Immature natural killer cell (primary cell): ENCODE data around the gene SNAP23. TPM values are rescaled to one million over a fixed set of nuclear protein-coding genes. Genes with fewer than 3 reads are reported as not detected.

Source experiments
- DNase-seq, 3 donors: peaks; one replicate each; pipeline ENCODE4 v3.0.0; 2022; ENCODE audit warnings: mixed read lengths in 1 of 3
- H3K27ac Mint-ChIP-seq, 6 donors: one replicate each; pipeline ENCODE4 v1.8.0; 2020; ENCODE audit warnings: mixed read lengths in 6 of 6, mild to moderate bottlenecking in 5 of 6, inconsistent platforms in 4 of 6, moderate library complexity in 3 of 6
- H3K27me3 Mint-ChIP-seq, 3 donors: one replicate each; pipeline ENCODE4 v1.8.0; 2020 to 2021; ENCODE audit warnings: low read depth in 3 of 3, mild to moderate bottlenecking in 3 of 3, mixed read lengths in 3 of 3, moderate library complexity in 3 of 3, inconsistent platforms in 1 of 3
- H3K36me3 Mint-ChIP-seq, 3 donors: one replicate each; pipeline ENCODE4 v1.8.0; 2020; ENCODE audit warnings: mixed read lengths in 3 of 3, inconsistent platforms in 2 of 3, mild to moderate bottlenecking in 2 of 3
- H3K4me1 Mint-ChIP-seq, 2 donors: one replicate each; pipeline ENCODE4 v1.8.0; 2020; ENCODE audit warnings: inconsistent platforms in 2 of 2, mild to moderate bottlenecking in 2 of 2, mixed read lengths in 2 of 2, moderate library complexity in 1 of 2
- H3K4me3 Mint-ChIP-seq, 5 donors: one replicate each; pipeline ENCODE4 v1.8.0; 2020; ENCODE audit warnings: mild to moderate bottlenecking in 5 of 5, mixed read lengths in 5 of 5, inconsistent platforms in 3 of 5, moderate library complexity in 3 of 5
- H3K9me3 Mint-ChIP-seq, 6 donors: one replicate each; pipeline ENCODE4 v1.8.0; 2020; ENCODE audit warnings: mild to moderate bottlenecking in 6 of 6, mixed read lengths in 6 of 6, inconsistent platforms in 4 of 6, moderate library complexity in 3 of 6
- polyA plus RNA-seq, 3 donors: library from polyadenylated mRNA; unstranded; fragments of 300-500 nt; fragmentation: Illumina TruSeq; gene quantifications; one replicate each; pipeline ENCODE4 v1.2.3, GENCODE V29; 2021

The SNAP23 gene
- polyA plus RNA-seq, 3 donors from 2014 or later: 79.2 to 95.4 (median 85.8) TPM

DNA sequence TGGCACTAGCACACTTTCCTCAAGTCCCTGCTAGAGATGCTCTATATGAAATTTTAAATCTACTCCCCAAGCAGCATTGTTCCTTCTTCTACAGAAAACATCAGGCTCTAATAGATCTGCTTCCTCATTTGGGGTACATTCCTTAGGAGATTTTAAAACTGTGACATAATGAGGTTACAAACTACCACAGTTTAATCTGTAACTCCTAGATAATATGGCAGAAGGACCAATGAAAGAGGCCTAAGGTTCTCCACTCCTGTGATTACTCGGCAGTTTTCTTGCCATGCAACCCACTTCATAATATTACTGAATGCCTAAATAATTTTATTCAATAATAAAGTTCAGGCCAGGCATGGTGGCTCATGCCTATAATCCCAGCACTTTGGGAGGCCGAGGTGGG lies 20.6 kb upstream of the SNAP23 start:
- Mint-ChIP-seq H3K27ac (peak overlapping the region in 1 of 6 donors; percentile 7), H3K9me3 (no peaks in the 10 kb centered on the region), H3K4me1 (peaks cover 4 to 9% of the 10 kb centered on the region in 2 donors), H3K36me3 (peaks cover 0 to 4% (median 0%) of the 10 kb centered on the region in 3 donors), H3K4me3 (no peak overlapping the region), H3K27me3 (peaks cover 0 to 3% (median 0%) of the 10 kb centered on the region in 3 donors)
- DNase-seq: no peak

DNA sequence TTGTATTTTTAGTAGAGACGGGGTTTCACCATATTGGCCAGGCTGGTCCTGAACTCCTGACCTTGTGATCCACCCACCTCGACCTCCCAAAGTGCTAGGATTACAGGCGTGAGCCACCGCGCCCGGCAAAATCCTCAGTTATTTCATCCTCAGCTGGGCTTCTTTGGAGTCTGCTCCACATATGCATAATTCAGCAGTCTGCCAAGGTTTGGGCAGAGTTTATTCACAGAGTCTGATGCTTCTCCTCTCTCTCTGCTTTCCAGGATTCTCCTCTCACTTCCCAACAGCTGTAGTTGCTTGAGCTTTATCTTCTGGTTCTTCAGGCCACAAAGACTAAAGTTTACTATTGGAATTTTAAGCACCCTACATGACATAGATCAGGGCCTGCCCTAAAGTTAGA lies 12.7 kb upstream of the SNAP23 start:
- peaks cover 0 to 3% (median 0%) of the 10 kb centered on the region in 3 donors for H3K27me3 Mint-ChIP-seq
- peaks cover 0 to 2% (median 0%) of the 10 kb centered on the region in 6 donors for H3K9me3 Mint-ChIP-seq
- no peak overlapping the region for H3K4me3 Mint-ChIP-seq
- peaks cover 7 to 9% of the 10 kb centered on the region in 2 donors for H3K4me1 Mint-ChIP-seq
- DNase-seq: no peak
- H3K27ac Mint-ChIP-seq: no peak overlapping the region
- peaks cover 5 to 8% (median 6%) of the 10 kb centered on the region in 3 donors for H3K36me3 Mint-ChIP-seq

DNA sequence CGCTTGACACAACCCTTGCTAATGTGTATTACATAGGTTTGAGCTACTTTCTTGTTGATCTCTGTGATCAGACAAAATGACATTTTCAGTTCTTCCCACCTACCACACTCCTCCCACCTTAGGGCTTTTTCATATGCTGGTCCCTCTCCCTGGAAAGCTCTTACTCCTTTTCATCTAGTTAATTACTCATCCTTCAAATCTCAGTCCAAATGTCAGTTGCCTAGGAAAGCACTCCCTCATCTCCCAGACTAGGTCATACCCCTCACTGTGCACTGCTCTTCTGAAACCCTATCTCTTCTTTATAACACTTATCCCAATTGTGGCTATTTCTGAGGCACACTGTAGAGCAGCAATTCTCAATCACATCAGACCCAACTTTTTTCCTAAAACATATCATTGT lies 11.8 kb upstream of the SNAP23 start:
- Mint-ChIP-seq H3K27ac (peak overlapping the region in 1 of 6 donors; percentile 8), H3K4me1 (peaks cover 13 to 19% of the 10 kb centered on the region in 2 donors), H3K36me3 (peaks cover 5 to 8% (median 6%) of the 10 kb centered on the region in 3 donors), H3K9me3 (peaks cover 0 to 2% (median 0%) of the 10 kb centered on the region in 6 donors), H3K27me3 (peaks cover 0 to 5% (median 0%) of the 10 kb centered on the region in 3 donors), H3K4me3 (no peak overlapping the region)
- DNase-seq: no peak

DNA sequence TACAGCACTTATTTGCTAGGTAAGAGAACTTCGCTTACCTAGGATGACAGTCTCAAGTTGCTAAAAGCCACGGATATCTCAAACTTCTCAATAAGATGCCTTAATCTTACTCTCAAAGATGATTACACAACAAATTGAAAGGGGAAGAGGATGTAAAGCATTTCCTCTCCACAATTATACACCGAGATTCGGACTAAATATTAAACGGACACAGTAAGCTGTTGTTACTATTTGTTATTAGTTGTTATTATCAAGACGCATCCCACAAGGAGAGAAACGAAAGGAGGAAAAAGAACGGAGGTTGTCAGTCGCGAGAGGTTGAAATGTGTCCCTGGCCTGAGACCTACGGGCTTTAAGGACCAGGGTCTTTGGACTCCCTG lies 5.2 kb upstream of the SNAP23 start:
- H3K4me1 Mint-ChIP-seq: peaks cover 36 to 40% of the 10 kb centered on the region in 2 donors
- no peaks in the 10 kb centered on the region for H3K36me3 Mint-ChIP-seq
- H3K4me3 Mint-ChIP-seq: peak overlapping the region; percentile 96 to 99 (median 98)
- DNase-seq: peak in 1 of 3 donors; percentile 21
- no peaks in the 10 kb centered on the region for H3K9me3 Mint-ChIP-seq
- H3K27ac Mint-ChIP-seq: peak overlapping the region; percentile 97 to 100 (median 98)
- H3K27me3 Mint-ChIP-seq: peaks cover 6 to 12% (median 10%) of the 10 kb centered on the region in 3 donors

DNA sequence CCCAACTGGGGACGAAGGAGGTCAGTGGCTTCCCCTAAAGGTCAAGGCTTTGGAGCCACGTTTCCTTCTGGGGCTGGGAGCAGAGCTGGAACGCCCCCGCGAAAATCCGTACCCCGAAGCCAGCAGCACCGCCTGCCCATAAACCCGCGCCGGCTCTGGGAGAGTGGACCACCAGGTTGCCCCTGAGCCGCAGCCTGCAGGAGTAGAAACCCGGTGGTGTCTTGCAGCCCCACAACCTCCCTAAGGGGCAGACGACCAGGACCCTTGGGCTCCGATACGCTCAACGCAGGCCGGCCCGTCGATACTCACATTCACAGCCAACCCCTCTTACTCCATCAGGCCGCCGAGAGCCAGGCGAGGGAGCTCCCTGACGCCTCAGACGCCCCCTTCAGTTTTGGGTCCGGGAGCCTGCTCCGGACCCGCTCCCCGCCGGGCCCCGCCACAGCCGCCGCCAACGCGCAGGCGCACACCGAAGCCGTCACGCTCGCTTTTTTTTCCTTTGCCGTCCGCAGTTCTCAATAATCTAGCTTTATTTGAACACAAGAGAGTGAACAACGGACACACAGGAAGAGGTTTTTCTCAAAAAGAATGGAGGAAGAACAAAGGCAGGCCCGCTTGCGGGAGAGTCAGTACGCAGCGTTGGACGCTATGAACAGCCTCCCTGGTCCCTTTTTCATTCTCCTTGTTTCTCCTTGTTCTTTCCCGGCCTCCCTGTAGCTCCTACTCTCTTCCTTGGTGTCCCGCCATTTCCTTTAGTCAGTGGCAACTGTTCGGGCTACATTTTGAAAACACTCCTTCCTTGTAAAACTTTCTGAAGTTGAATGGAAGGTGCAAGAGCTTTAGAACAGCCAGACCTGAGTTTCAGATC lies 4.5 kb upstream of the SNAP23 start, which contains the start of gene ZNF106:
ZNF106 (minus strand) TSS at position 471 of the 868 bp plus-strand sequence. CDS start 18,852 bp downstream, outside the sequence.
- no peaks in the 10 kb centered on the region for H3K9me3 Mint-ChIP-seq
- DNase-seq: peak; percentile 93 to 95 (median 94)
- no peaks in the 10 kb centered on the region for H3K36me3 Mint-ChIP-seq
- H3K4me1 Mint-ChIP-seq: peaks cover 42 to 46% of the 10 kb centered on the region in 2 donors
- H3K27me3 Mint-ChIP-seq: peaks cover 6 to 12% (median 10%) of the 10 kb centered on the region in 3 donors
- H3K27ac Mint-ChIP-seq: peak within 1 kb of the TSS; percentile 97 to 100 (median 98)
- peak within 1 kb of the TSS; percentile 96 to 99 (median 98) for H3K4me3 Mint-ChIP-seq

DNA sequence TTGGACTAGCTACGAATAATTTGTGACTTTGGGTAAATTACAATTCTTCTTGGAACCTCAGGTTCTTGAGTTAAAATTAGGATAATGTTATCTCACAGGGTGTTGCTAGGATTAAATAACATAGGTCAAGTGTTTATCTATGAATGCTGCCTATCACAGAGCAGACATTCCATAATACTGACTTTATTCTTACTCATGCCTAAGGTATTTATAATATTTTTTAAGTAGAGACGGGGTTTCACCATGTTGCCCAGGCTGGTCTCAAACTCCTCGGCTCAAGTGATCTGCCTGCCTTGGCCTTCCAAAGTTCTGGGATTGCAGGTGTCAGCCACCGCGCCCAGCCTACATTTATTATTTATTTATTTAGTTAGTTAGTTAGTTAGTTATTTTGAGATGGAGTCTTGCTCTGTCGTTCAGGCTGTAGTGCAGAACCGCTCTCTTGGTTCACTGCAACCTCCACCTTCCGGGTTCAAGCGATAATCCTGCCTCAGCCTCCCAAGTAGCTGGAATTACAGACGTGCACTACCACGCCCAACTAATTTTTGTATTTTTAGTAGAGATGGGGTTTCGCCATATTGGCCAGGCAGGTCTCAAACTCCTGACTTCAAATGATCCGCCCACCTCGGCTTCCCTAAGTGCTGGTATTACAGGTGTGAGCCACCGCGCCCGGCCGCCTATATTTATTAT lies 3.8 kb upstream of the SNAP23 start:
- no peak for DNase-seq
- peaks cover 50 to 54% of the 10 kb centered on the region in 2 donors for H3K4me1 Mint-ChIP-seq
- H3K4me3 Mint-ChIP-seq: peak overlapping the region; percentile 96 to 99 (median 98)
- H3K9me3 Mint-ChIP-seq: no peaks in the 10 kb centered on the region
- peak overlapping the region; percentile 97 to 100 (median 98) for H3K27ac Mint-ChIP-seq
- H3K27me3 Mint-ChIP-seq: peaks cover 6 to 12% (median 10%) of the 10 kb centered on the region in 3 donors
- no peaks in the 10 kb centered on the region for H3K36me3 Mint-ChIP-seq

DNA sequence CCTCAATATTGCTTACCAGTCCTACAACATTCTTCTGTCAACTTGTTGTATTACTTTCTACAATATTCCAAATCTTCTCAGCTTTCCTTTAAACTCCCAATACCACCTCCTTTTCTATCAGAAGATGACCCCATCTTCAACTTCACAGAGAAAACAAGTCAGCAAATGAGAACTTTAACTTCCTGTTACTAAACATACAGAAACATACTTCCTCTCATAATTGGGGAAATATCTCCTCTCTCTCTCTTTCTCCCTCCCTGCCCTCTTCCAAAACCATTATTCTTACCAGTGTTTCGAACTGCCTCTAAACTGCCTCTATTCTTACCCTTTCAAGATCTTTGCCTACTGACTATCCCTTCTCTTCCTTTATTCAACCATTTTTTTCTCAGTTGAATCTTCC lies 1.8 kb upstream of the SNAP23 start:
- Mint-ChIP-seq H3K36me3 (no peaks in the 10 kb centered on the region), H3K27me3 (peaks cover 6 to 10% (median 10%) of the 10 kb centered on the region in 3 donors), H3K4me1 (peaks cover 49 to 56% of the 10 kb centered on the region in 2 donors)

DNA sequence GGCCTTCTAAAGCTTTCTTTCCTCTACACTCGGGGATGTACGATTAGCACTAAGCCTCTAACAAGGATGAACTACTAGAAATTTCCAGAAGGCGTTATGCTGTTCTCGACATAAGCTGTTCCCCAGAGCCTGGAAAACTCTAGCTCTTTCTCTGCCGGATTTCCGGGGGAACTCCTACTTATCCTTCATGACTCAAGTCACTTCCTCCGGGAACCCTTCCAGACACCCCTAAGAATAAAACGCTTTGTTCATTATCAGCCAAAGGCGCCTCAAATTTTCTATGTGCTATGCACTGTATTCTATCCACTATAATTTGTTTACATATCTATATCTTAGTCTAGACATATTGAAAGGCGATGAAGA lies 455 bp upstream of the SNAP23 start:
- Mint-ChIP-seq H3K27ac (peak overlapping the region; percentile 89 to 96 (median 96)), H3K4me1 (peaks cover 47 to 60% of the 10 kb centered on the region in 2 donors), H3K9me3 (no peaks in the 10 kb centered on the region), H3K27me3 (peaks cover 6 to 10% (median 10%) of the 10 kb centered on the region in 3 donors), H3K4me3 (peak overlapping the region; percentile 93 to 99 (median 96)), H3K36me3 (no peaks in the 10 kb centered on the region)
- no peak for DNase-seq

More for the DNA sequence above, 1.8 kb upstream of the SNAP23 start:
- H3K4me3 Mint-ChIP-seq: peak overlapping the region; percentile 31 to 93 (median 57)
- H3K27ac Mint-ChIP-seq: peak overlapping the region in 5 of 6 donors; percentile 25 to 69 (median 60)
- DNase-seq: no peak
- no peaks in the 10 kb centered on the region for H3K9me3 Mint-ChIP-seq

DNA sequence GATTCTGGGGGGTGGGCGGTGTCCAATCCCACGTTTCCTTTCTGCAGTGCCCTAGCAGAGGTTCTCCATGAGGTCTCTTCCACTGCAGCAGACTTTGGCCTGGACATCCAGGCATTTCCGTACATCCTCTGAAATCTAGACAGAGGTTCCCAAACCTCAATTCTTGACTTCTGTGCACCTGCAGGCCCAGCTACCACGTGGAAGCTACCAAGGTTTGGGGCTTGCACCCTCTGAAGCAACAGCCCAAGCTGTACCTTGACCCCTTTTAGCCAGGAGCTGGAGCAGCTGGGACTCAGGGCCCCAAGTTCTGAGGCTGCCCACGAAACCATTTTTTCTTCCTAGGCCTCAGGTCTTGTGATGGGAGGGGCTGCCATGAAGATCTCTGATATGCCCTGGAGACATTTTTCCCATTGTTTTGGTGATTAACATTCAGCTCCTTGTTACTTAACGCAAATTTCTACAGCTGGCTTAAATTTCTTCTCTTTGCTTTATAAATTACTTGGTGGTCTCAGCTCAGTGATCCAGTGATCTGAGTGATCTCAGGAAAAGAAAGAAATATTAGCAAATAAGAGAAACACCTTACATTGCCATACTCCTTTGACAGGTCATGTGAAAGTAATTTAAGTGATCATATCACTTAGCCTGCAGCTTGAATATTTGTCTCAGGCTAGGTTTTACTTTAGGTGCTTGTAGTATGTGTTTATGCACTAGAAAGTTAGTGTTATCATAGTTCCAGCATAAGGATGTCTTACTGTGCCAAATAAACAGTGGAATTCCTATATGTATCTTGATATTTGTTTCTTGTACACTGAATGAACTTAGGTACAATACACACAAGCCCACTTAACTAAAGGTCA lies 3.0 kb downstream of the SNAP23 start:
- Mint-ChIP-seq H3K4me3 (peak overlapping the region in 1 of 5 donors; percentile 14), H3K27me3 (peaks cover 0 to 1% (median 0%) of the 10 kb centered on the region in 3 donors), H3K27ac (peak overlapping the region in 4 of 6 donors; percentile 8 to 48 (median 14)), H3K36me3 (no peaks in the 10 kb centered on the region), H3K4me1 (peaks cover 38 to 57% of the 10 kb centered on the region in 2 donors), H3K9me3 (no peaks in the 10 kb centered on the region)
- DNase-seq: no peak

DNA sequence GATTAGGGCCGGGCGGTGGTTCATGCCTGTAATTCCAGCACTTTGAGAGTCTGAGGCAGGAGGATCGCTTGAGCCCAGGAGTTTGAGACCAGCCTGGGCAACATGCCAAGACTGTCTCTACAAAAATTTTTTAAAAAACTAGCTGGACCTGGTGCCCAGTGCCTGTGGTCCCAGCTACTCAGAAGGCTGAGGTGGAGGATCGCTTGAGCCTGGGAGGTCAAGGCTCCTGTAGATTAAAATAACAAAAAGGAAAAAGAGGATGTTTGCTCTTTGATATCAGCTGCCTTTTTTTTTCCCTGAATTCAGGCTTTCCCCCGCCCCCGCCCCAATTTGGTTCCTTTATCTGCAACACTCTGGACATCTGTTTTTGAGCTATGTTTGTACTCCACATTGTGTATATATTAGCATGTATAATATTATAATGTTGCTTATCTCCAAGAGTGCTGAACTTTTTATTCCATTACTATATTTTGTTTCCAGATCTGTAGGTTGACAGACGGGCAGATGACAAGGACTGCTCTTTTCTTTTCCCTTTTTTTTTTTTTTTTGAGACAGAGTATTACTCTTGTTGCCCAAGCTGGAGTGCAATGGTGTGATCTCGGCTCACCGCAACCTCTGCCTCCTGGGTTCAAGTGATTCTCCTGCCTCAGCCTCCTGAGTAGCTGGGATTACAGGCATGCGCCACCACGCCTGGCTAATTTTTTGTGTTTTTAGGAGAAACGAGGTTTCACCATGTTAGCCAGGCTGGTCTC lies 4.6 kb downstream of the SNAP23 start:
- Mint-ChIP-seq H3K4me1 (peaks cover 30 to 51% of the 10 kb centered on the region in 2 donors), H3K27ac (peak overlapping the region in 1 of 6 donors; percentile 4), H3K27me3 (peaks cover 0 to 3% (median 0%) of the 10 kb centered on the region in 3 donors), H3K4me3 (no peak overlapping the region), H3K9me3 (no peaks in the 10 kb centered on the region), H3K36me3 (no peaks in the 10 kb centered on the region)
- no peak for DNase-seq

DNA sequence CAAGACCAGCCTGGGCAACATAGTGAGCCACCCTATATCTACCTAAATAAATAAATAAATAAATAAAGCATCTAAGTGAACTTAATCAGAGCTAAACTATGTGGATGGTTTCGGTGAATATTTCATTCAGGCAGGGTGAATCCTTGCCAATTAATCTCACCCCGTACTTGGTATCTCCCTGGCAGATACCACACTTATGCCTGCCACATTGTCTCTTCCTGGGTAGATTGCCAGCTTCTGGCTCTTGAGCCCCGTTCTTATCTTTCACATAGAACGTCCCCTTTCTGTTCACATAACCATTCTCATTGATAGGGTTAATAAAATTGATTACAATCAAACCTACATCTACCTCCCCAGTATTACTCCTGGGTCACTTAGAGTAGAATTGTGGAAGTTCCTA lies 7.0 kb downstream of the SNAP23 start:
- Mint-ChIP-seq H3K27ac (no peak overlapping the region), H3K9me3 (no peaks in the 10 kb centered on the region), H3K36me3 (no peaks in the 10 kb centered on the region), H3K27me3 (peaks cover 0 to 3% (median 0%) of the 10 kb centered on the region in 3 donors), H3K4me3 (no peak overlapping the region), H3K4me1 (peaks cover 10 to 28% of the 10 kb centered on the region in 2 donors)
- DNase-seq: no peak

DNA sequence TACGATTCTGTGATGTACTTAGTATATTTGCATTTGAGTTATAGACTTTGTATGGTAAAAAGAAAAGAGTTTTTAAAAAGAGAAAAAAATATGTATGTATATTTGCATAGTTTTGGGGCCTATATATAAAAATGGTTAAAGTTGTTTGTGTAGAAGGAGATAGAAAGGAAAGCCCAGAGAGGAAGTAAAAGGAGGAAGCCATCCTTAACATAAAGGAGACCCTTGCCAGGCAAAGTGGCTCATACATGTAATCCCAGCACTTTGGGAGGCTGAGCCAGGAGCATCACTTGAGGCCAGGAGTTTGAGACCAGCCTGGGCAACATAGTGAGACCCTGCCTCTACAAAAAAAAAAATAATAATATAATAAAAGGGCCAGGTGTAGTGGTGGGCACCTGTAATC lies 8.4 kb downstream of the SNAP23 start:
- no peak overlapping the region for H3K4me3 Mint-ChIP-seq
- DNase-seq: no peak
- H3K27ac Mint-ChIP-seq: peak overlapping the region in 1 of 6 donors; percentile 85
- peaks cover 5 to 20% of the 10 kb centered on the region in 2 donors for H3K4me1 Mint-ChIP-seq
- no peaks in the 10 kb centered on the region for H3K36me3 Mint-ChIP-seq
- no peaks in the 10 kb centered on the region for H3K9me3 Mint-ChIP-seq
- peaks cover 0 to 2% (median 0%) of the 10 kb centered on the region in 3 donors for H3K27me3 Mint-ChIP-seq
